ENCODE data around the gene ZFYVE28.
A peak's percentile ranks its signal among the peaks of the same experiment; 100 is the strongest.

Gene ZFYVE28

DNA sequence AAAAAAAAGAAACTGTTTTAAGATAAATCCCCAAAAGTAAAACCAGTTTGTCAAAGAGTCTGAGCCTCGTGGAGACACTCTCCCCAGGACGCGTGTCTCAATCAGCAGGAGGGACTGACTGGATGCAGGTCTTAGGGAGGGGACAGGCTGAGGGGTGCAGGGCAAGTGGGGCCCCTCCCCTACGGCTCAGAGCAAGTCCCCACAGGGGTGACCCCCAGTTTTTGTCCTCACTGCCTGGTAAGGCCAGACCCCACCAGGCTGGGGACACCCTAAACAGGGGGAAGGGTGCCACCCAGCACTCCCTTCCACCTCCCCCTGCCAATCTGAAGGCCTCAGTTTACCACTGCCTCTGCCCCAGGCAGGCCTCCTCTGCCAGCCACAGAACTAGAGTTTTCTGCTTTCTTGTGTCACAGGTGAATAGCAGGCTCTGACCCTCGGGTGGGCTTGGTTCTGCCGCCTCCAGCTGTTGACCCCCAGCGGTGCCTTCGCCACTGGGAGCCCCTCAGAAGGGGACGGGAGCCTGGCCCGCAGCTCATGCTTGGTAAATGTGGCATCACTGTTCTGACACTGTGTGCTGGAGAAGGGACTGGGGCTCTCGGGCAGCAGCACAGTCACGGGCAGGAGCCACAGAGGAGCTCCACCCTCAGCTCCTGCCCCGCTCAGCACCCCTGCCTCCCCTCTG, 86.8 kb downstream of the ZFYVE28 start:
- DNase-seq (ENCODE audit: low spot score) = no peak

GRCh38 chr4:2331043-2331420, 87.4 kb downstream of the ZFYVE28 start:
- no peak for DNase-seq (ENCODE audit: low spot score)

- peak; percentile 68 for DNase-seq (ENCODE audit: low spot score)
These were observed 88.1 kb downstream of the ZFYVE28 start for GRCh38 chr4:2330091-2331042.

DNA sequence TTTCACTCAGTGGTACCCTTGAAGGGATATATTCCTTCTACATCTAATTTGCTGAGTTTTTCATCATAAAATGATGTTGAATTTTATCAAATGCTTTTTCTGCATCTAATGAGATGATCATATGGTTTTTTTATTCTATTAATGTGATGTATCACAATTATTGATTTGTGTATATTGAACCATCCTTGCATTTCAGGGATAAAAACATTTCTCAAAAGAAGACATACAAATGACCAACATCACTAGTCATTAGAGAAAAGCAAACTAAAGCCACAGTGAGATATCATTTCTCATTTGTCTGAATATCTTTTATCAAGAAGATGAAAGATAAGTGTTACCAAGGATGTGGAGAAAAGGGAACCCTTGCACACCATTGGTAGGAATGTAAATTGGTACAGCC, 90.9 kb downstream of the ZFYVE28 start:
- DNase-seq (ENCODE audit: low spot score) = no peak

- no peak for DNase-seq (ENCODE audit: low spot score)
These were observed 93.6 kb downstream of the ZFYVE28 start for GRCh38 chr4:2324891-2325290.

DNA sequence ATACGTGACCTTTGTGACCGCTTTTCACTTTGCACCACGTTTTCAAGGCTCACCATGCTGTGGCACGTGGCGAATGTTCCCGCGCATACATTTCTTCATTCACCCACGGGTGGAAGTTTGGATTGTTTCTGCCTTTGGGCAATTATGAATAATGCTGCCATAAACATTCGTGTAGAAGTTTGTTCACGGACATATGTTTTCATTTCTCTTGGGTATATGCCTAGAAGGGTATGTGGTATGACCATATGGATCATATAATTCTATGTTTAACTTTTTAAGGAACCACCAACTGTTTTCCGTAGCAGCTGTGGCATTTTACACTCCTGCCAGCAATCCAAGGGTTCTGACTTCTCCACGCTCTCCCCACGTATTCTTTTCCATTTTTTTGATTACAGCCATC, 95.6 kb downstream of the ZFYVE28 start:
- DNase-seq (ENCODE audit: low spot score) = no peak

DNA sequence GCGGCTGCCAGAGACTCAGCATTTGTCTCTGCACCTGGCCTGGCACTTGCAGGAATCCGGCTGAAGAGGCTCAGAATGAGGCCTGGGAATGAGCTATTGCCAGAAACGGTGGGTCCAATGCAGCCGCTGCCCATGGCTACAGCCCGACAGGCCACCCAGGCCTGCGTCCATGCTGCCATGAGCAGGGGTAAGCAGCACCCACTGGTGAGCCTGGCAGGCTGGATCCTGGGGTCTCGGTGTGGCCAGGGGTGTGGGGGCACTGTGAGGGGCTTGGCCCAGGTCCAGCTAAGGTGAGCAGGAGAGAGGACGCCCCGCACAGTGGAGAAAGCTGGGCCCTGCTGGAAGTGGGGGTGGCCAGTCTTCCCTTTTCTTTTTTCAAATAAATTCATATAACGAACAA, 96.2 kb downstream of the ZFYVE28 start:
- no peak for DNase-seq (ENCODE audit: low spot score)

DNA sequence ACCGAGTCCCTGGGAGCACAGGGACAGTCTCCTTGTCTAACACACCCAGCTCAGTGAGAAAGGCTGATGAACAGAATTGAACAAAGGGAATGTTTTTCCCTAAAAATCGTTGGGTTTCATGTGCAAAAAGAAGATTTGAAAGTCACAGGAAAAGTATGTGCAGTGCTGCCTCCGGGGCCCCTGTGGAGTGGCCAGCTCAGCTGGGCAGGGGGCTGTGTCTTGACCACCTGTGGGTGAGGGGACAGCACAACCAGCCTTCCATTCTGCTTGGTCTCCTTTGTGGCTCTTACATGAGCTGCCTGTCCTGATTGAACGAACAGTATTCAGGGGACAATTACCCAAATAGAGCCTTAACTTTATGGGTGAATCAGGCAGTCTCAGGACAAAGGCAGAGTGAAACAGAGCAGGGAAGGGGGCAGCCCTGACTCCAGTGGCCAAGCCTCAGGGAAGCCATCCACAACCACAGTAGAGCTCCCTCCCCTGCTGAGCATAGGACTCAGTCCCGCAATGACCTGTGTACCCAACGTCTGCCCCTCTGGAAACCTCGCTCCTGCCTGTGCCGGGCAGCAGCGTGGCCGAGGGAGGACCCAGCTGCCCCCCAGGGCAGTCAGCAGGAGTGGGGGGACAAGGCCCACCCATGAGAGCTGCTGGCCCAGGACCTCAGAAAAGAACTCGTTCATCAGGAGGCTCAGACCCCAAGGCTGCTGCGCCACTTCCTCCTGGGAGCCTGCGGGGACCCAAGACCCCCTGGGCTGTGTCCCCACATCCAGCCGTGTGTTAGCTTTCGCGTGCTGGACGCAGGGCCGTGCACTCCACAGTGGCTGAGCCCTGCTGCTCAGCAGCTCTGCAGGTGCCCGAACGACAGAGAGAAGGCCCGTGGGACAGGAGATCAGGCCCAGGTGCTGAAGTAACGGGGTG, 96.9 kb downstream of the ZFYVE28 start:
- no peak for DNase-seq (ENCODE audit: low spot score)

DNA sequence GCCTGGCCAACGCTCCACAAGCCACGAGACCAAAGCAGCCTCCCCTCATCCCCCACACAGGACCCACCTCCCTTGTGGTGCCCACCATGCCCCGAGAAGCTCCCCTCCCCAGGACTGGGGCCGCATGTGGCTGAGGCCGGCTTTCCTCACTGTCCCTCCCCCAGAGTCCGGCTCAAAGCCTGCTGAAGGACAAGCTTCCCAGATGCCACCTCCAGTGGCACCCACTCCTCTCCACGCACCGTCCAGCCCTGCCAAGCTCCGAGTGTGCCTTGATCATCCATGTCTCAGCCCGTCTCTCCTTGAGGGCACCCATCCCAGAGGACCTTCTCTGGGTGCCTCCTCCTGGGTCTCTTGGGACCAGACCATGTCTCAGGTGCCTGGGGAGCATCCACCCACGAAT, 97.7 kb downstream of the ZFYVE28 start:
- DNase-seq (ENCODE audit: low spot score) = no peak

DNA sequence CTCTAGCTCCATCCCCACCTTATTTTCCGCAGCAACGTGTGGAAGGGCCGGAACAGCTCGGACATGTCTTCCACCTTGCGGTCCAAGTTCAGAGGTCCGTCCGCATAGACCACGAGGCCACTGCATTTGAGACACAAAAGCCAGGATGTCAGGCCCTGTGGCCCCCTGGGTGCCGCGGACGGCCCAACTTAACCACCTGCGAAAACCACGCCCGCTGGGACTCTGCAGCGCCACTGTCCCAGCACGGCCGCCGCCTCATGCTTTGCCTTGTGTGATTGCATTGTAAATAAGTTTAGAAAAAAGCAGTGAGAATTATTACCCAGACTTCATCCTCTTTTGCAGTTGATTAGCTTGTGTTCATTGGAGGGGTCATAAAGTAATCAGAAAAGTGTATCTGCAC, 98.3 kb downstream of the ZFYVE28 start:
- DNase-seq (ENCODE audit: low spot score) = no peak

- DNase-seq (ENCODE audit: low spot score) = no peak
These were observed 99.6 kb downstream of the ZFYVE28 start for GRCh38 chr4:2318885-2319284.

GRCh38 chr4:2318476-2318875, 100.0 kb downstream of the ZFYVE28 start:
- no peak for DNase-seq (ENCODE audit: low spot score)

GRCh38 chr4:2313366-2313765, 105.1 kb downstream of the ZFYVE28 start:
- no peak for DNase-seq (ENCODE audit: low spot score)

GRCh38 chr4:2306773-2307410, 111.6 kb downstream of the ZFYVE28 start:
- DNase-seq (ENCODE audit: low spot score) = no peak

DNA sequence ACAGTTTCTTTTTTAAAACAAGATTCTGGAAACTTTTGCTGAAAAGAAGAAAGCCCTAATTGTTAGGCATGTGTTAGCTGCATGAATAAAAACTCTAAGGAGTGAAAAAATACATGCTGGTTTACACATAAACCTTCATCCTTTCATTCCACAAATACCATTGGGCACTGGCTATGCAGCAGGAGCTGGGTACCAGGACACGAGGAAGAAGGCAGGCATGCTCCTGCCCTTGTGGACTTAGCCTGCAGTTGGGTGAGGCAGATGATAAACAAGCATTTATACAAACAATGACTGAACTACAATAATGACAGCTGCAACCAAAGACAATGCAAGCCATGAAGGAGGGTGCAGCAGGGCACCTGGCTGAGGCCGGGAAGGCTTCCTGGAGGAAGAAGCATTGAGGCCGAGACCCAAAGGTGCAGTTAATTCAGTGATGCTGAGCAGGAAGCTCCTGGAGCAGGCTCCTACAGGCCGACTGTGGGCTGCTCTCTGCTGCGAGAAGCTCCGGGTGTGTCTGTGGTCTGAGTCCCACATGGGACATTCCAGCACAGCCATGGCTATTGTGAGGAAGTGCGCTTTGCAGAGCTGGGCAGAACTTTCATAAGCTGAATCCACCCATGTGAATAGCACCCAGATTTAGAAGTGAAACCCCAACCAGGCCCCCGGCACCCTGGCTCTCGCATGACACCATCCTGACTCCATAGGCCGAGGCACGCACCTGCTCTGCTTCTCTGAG, 112.5 kb downstream of the ZFYVE28 start:
- DNase-seq (ENCODE audit: low spot score) = no peak

GRCh38 chr4:2304877-2305561, 113.4 kb downstream of the ZFYVE28 start:
- DNase-seq (ENCODE audit: low spot score) = no peak

DNA sequence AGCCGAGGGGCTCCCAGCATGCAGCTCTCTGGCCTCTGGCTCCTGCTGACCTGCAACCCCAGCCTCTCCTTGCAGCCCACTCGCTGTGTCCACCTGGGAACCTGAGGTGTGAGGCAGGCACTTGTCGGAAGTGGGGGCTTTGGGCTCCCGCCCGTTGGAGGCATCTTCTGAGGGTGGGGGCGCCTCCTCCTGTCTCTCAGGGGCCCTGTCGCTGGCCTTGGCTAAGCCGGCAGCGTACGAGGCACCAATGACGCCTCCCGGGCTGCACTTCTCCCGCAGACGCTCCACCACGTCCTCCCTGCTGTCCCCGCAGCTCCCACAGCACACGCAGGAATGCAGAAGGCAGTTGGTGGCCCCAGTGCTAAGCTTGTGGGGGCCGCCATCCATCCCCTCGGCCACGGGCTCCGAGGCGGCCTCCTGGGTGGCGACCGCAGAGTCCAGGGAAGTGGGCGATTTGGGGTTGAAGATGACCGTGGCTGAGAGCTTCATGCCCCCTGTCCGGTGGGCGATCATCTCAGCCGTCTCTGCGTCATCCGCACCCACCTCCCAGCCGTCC, 114.0 kb downstream of the ZFYVE28 start:
- no peak for DNase-seq (ENCODE audit: low spot score)

DNA sequence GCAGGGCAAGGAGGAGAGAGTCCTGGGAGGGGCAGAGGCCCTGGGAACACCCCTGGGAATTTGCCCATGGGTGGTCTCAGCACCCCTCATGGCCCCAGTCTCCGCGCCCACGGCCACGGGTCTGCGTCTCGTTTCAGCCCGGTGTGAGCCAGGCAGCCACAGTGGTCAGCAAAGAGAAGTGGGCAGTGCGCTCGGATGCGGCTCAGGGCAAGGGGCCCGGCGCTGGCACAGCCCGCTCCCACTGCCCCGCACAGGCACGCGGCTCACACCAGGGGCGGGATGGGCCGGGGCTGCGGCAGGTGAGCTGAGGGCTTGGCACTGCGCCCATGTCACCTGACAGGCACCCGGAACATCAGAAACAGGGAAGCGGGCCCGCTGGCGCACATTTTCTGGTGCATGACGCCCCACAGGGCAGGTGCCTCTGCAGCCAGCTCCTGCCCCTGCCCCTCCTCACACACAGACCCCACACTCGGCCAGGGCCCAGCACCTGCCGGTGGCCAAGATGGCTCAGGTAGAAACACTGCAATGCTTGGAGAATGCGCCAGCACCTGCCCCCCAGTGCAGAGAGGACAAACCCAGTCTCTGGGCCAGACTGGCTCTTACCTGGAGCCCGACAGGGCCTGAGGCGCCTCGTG, 114.6 kb downstream of the ZFYVE28 start:
- DNase-seq (ENCODE audit: low spot score) = no peak

DNA sequence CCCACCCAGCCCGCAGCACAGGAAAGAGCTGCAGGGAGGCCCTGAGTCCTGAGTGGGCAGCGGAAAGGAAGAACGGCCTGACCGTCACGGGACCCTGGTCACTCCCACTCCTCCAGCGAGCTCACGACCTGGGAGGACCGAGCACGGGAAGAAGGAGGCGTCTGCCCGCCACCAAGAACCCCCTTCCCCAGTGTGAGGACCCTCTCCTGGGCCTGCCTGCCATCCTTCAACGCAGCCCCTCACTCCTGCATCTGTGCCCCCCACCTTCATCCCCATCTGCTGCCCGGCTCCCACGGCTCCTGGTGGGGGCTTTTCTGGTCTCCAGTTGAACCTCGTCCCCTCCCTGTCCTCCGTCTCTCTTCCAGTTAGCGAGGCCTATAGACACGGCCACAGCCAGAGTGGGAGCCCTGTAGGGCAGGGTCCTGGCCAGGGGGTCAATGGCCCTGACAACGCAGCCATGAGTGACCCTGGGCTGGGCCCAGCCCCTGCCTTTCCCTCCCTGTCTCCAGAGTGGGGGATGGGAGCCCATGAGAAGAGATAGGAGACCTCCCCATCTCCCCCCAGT, 115.2 kb downstream of the ZFYVE28 start:
- DNase-seq (ENCODE audit: low spot score) = no peak

Data from kidney tubule cell (primary cell).